ENCODE measurements around the gene C13orf42. TPM values are rescaled to one million over a fixed set of nuclear protein-coding genes. Genes with fewer than 3 reads are reported as not detected.

The C13orf42 gene
- total and polyA plus RNA-seq, 2 experiments from 2014 or later, result 9.4 to 96.5 TPM

DNA sequence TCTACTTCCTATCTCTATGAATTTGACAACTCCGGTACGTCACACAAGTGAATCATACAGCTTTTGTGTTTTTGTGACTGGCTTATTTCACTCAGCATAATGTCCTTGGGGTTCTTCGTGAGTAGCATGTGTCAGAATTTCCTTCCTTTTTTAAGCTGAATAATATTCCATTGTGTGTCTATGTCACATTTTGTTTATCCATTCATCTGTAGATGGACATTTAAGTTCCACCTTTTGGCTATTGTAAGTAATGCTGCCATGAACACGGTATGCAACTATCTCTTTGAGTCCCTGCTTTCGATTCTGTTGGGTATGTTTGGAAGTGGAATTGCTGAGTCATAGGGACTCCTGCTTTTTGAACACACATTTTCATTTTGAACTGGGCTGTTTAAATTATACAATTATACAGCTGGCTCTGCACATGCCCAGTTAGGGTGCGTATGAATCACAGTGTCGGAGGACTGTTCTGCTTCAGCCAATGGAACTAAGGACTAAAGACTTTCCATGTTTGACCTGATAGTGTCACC, 43.0 kb upstream of the C13orf42 start:
- 0 out of 2 replicates have a peak overlapping the region, but pooled peaks have one; percentile 10 for H3K4me2 ChIP-seq
- TF ChIP-seq NANOG (IDR thresholded peaks at IDR 0.05; ENCODE audit: borderline replicate concordance), result no peak
- TF ChIP-seq JUNB (IDR thresholded peaks at IDR 0.05; ENCODE audit: unreplicated experiment), result no peak
- no peak for TF ChIP-seq EZH2 (IDR thresholded peaks at IDR 0.05; ENCODE audit: low read depth, unreplicated experiment)
- no peak for TF ChIP-seq EZH2phosphoT487 (IDR thresholded peaks at IDR 0.05; ENCODE audit: unreplicated experiment)
- no peak for TF ChIP-seq POLR2AphosphoS5 (IDR thresholded peaks at IDR 0.05; ENCODE audit: low read depth)
- TF ChIP-seq, protein P1, sequence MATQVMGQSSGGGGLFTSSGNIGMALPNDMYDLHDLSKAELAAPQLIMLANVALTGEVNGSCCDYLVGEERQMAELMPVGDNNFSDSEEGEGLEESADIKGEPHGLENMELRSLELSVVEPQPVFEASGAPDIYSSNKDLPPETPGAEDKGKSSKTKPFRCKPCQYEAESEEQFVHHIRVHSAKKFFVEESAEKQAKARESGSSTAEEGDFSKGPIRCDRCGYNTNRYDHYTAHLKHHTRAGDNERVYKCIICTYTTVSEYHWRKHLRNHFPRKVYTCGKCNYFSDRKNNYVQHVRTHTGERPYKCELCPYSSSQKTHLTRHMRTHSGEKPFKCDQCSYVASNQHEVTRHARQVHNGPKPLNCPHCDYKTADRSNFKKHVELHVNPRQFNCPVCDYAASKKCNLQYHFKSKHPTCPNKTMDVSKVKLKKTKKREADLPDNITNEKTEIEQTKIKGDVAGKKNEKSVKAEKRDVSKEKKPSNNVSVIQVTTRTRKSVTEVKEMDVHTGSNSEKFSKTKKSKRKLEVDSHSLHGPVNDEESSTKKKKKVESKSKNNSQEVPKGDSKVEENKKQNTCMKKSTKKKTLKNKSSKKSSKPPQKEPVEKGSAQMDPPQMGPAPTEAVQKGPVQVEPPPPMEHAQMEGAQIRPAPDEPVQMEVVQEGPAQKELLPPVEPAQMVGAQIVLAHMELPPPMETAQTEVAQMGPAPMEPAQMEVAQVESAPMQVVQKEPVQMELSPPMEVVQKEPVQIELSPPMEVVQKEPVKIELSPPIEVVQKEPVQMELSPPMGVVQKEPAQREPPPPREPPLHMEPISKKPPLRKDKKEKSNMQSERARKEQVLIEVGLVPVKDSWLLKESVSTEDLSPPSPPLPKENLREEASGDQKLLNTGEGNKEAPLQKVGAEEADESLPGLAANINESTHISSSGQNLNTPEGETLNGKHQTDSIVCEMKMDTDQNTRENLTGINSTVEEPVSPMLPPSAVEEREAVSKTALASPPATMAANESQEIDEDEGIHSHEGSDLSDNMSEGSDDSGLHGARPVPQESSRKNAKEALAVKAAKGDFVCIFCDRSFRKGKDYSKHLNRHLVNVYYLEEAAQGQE (IDR thresholded peaks at IDR 0.05; ENCODE audit: unreplicated experiment), result no peak
- TF ChIP-seq, protein P2, sequence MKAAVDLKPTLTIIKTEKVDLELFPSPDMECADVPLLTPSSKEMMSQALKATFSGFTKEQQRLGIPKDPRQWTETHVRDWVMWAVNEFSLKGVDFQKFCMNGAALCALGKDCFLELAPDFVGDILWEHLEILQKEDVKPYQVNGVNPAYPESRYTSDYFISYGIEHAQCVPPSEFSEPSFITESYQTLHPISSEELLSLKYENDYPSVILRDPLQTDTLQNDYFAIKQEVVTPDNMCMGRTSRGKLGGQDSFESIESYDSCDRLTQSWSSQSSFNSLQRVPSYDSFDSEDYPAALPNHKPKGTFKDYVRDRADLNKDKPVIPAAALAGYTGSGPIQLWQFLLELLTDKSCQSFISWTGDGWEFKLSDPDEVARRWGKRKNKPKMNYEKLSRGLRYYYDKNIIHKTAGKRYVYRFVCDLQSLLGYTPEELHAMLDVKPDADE (IDR thresholded peaks at IDR 0.05), result no peak
- TF ChIP-seq, protein P3, sequence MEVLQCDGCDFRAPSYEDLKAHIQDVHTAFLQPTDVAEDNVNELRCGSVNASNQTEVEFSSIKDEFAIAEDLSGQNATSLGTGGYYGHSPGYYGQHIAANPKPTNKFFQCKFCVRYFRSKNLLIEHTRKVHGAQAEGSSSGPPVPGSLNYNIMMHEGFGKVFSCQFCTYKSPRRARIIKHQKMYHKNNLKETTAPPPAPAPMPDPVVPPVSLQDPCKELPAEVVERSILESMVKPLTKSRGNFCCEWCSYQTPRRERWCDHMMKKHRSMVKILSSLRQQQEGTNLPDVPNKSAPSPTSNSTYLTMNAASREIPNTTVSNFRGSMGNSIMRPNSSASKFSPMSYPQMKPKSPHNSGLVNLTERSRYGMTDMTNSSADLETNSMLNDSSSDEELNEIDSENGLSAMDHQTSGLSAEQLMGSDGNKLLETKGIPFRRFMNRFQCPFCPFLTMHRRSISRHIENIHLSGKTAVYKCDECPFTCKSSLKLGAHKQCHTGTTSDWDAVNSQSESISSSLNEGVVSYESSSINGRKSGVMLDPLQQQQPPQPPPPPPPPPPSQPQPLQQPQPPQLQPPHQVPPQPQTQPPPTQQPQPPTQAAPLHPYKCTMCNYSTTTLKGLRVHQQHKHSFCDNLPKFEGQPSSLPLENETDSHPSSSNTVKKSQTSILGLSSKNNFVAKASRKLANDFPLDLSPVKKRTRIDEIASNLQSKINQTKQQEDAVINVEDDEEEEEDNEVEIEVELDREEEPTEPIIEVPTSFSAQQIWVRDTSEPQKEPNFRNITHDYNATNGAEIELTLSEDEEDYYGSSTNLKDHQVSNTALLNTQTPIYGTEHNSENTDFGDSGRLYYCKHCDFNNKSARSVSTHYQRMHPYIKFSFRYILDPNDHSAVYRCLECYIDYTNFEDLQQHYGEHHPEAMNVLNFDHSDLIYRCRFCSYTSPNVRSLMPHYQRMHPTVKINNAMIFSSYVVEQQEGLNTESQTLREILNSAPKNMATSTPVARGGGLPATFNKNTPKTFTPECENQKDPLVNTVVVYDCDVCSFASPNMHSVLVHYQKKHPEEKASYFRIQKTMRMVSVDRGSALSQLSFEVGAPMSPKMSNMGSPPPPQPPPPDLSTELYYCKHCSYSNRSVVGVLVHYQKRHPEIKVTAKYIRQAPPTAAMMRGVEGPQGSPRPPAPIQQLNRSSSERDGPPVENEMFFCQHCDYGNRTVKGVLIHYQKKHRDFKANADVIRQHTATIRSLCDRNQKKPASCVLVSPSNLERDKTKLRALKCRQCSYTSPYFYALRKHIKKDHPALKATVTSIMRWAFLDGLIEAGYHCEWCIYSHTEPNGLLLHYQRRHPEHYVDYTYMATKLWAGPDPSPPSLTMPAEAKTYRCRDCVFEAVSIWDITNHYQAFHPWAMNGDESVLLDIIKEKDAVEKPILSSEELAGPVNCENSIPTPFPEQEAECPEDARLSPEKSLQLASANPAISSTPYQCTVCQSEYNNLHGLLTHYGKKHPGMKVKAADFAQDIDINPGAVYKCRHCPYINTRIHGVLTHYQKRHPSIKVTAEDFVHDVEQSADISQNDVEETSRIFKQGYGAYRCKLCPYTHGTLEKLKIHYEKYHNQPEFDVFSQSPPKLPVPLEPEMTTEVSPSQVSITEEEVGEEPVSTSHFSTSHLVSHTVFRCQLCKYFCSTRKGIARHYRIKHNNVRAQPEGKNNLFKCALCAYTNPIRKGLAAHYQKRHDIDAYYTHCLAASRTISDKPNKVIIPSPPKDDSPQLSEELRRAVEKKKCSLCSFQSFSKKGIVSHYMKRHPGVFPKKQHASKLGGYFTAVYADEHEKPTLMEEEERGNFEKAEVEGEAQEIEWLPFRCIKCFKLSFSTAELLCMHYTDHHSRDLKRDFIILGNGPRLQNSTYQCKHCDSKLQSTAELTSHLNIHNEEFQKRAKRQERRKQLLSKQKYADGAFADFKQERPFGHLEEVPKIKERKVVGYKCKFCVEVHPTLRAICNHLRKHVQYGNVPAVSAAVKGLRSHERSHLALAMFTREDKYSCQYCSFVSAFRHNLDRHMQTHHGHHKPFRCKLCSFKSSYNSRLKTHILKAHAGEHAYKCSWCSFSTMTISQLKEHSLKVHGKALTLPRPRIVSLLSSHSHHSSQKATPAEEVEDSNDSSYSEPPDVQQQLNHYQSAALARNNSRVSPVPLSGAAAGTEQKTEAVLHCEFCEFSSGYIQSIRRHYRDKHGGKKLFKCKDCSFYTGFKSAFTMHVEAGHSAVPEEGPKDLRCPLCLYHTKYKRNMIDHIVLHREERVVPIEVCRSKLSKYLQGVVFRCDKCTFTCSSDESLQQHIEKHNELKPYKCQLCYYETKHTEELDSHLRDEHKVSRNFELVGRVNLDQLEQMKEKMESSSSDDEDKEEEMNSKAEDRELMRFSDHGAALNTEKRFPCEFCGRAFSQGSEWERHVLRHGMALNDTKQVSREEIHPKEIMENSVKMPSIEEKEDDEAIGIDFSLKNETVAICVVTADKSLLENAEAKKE (CRISPR knock-in tag; IDR thresholded peaks at IDR 0.05), result no peak
- TF ChIP-seq, protein P4, sequence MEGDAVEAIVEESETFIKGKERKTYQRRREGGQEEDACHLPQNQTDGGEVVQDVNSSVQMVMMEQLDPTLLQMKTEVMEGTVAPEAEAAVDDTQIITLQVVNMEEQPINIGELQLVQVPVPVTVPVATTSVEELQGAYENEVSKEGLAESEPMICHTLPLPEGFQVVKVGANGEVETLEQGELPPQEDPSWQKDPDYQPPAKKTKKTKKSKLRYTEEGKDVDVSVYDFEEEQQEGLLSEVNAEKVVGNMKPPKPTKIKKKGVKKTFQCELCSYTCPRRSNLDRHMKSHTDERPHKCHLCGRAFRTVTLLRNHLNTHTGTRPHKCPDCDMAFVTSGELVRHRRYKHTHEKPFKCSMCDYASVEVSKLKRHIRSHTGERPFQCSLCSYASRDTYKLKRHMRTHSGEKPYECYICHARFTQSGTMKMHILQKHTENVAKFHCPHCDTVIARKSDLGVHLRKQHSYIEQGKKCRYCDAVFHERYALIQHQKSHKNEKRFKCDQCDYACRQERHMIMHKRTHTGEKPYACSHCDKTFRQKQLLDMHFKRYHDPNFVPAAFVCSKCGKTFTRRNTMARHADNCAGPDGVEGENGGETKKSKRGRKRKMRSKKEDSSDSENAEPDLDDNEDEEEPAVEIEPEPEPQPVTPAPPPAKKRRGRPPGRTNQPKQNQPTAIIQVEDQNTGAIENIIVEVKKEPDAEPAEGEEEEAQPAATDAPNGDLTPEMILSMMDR (conservative IDR thresholded peaks at IDR 0.05; ENCODE audit: low read depth in 2 of 2), result no peak
- no peak for TF ChIP-seq ZNF114 (CRISPR knock-in tag; IDR thresholded peaks at IDR 0.05)
- TF ChIP-seq ZNF331 (CRISPR knock-in tag; IDR thresholded peaks at IDR 0.05; ENCODE audit: low read depth), result no peak
- no peak for TF ChIP-seq STAT1 (IDR thresholded peaks at IDR 0.05; ENCODE audit: unreplicated experiment)
- TF ChIP-seq CREB1 (CRISPR knock-in tag; IDR thresholded peaks at IDR 0.05; ENCODE audit: low read depth), result no peak

More for the DNA sequence above, 43.0 kb upstream of the C13orf42 start:
- Mint-ChIP-seq H3K36me3 (ENCODE audit: low read depth) (peaks cover 32% of the 10 kb centered on the region), H3K27ac (peak overlapping the region; percentile 81), H3K9me3 (peaks cover 10% of the 10 kb centered on the region; the same call in 1 of the 3 replicates), H3K27me3 (ENCODE audit: insufficient read depth, low read depth, poor library complexity) (peaks cover 4% of the 10 kb centered on the region), H3K4me1 (peaks cover 75% of the 10 kb centered on the region), H3K4me3 (no peak overlapping the region; the same call in 2 of the 3 replicates)
- Histone ChIP-seq H3F3A (replicated peaks; ENCODE audit: low read depth) (peaks cover 7% of the 10 kb centered on the region; the same call in 1 of the 2 replicates), H3K4me3 (no peak overlapping the region), H3K27ac (ENCODE audit: low read depth) (no peak overlapping the region), H3K27me3 (ENCODE audit: insufficient read depth) (no peaks in the 10 kb centered on the region), H3K36me3 (ENCODE audit: insufficient read depth) (no peaks in the 10 kb centered on the region), H3K9me2 (ENCODE audit: insufficient read depth) (no peaks in the 10 kb centered on the region), H3K79me2 (replicated peaks; ENCODE audit: insufficient read depth) (peaks cover 25% of the 10 kb centered on the region; the same call in 1 of the 2 replicates), H4K20me1 (replicated peaks; ENCODE audit: insufficient read depth) (no peaks in the 10 kb centered on the region), H3K4me1 (ENCODE audit: insufficient read depth) (peaks cover 63% of the 10 kb centered on the region), H2AFZ (no peak overlapping the region)
- no peak for DNase-seq (ENCODE audit: low spot score)
- ATAC-seq, result no peak

All from GM23338 (cell line).